NOMO-1 treated with dmso at 0.1 percent for 144 hours (cell line): ENCODE data around the gene SYN1.
"Not testable (repeated sequence)": the region's sequence is repeated elsewhere in the genome, so short reads cannot be mapped to it uniquely, and the experiment has no call there.

ENCODE experiments used
- DNase-seq: peaks from one replicate; lab custom pipeline; 2025; ENCODE audit not compliant: unreplicated experiment; lab: John Stamatoyannopoulos, UW

Gene SYN1

GRCh38 chrX:47603125-47603524, 16.5 kb downstream of the SYN1 start:
- not testable (repeated sequence) for DNase-seq

- DNase-seq = no peak
Measured at GRCh38 chrX:47597222-47597621, 22.4 kb downstream of the SYN1 start.

DNA sequence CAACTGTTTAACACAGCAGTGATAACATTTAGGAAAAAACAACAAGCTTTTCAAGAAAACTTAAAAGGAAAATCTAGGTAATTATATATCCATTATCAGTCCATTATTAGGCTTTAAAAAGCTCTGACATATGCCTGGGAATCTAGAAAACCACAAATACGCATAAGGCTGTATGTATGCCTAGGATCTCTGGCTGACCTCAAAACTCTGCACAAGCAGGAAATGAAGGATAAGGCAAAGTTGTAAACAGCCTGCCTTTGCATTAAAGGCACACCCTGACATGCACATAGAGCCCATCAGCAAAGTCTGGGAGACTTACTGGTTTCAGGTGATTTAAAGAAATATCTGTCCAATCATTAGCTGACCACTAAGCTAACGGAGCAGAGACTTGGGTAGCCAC, 23.4 kb downstream of the SYN1 start:
- DNase-seq = no peak

- DNase-seq = no peak
Measured at GRCh38 chrX:47595716-47596251, 23.9 kb downstream of the SYN1 start.

DNA sequence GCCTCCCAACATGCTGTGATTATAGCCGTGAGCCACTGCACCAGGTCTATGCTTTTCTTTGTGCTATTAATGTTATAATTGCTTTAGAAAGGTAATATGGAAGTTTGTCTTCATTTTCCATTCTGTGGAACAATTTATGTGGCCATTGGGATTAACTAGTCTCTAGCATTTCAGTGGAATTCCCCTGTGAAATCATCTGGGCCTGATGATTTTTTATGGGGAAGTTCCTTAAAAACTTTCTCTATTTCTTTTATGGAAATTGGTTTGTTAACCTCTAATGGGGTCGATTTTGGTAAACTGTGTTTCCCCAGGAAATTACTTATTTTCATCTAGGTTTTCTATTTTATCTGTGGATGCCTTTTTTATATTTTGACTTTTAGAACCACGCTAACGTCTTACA, 26.1 kb downstream of the SYN1 start:
- no peak for DNase-seq

DNA sequence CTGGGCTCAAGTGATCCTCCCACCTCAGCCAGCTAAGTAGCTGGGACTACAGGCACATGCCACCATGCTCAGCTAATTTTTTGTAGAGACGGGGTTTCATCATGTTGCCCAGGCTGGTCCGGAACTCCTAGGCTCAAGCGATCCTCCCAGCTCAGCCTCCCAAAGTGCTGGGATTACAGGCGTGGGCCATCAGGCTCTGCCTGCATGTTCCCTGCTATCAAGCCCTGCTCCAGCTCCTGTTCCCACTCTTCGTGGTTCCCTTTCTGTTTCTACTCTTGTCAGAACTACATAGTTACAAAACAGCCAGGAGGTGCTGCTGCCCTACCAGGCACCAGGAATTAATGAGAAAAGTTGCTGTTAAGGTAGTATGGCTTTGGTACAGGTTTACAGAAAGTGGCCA, 28.7 kb downstream of the SYN1 start:
- DNase-seq = no peak

- no peak for DNase-seq
Measured at GRCh38 chrX:47587906-47588735, 31.5 kb downstream of the SYN1 start.

DNA sequence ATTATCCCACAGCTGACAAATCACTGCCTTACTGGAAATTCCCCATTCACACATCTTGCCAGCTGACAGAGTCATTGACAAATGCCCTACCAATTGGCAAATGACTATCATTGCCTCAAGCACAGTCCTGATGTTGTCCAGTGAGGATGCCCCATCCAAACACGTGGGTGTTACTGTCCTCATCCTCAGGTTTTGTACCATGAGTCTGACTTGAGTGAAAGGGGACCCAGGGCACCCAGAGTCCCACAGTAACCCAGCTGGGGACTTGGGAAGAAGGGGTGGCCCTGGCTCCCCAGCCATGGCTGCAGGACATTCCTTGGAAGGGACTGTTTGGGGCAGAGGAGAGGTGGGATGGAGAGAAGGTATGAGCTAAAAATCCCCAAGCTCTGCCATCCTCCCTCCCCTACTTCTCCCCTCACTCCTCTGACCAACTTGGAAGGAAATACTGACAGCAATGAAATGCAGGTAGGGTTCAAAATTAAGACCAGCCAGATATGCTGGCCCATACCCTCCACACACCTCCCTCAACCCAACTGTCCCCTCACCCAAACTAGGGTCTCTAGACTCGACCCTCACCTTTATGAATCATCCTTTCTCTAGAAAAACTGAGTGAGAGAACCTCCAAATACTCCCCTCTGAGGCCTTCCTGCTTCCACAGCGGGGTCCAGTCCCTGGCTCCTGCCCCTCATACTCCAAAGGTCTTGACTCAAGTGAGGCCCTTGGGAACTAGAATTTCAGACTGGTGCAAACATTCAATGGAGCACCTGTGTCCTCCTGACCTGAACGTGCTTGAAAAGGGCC, 32.4 kb downstream of the SYN1 start:
- no peak for DNase-seq

- no peak for DNase-seq
Measured at GRCh38 chrX:47586043-47586787, 33.4 kb downstream of the SYN1 start.

DNA sequence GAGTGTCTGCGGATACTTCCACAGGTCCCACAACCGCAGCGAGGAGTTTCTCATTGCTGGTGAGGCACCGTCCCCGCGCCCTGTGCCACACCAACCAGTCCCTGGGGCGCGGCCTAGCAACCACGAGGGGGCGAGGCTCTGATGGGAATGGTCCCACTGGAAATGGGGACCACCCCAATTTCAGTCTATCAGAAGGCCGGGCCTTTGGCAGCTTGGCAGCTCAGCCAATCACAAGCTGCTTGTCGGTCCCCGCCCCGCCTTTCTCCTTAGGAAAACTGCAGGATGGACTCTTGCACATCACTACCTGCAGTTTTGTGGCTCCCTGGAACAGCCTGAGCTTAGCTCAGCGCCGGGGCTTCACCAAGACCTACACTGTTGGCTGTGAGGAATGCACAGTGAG, 34.4 kb downstream of the SYN1 start:
- DNase-seq = no peak

- DNase-seq = no peak
Measured at GRCh38 chrX:47584714-47585113, 34.9 kb downstream of the SYN1 start.

GRCh38 chrX:47583240-47583861, 36.3 kb downstream of the SYN1 start:
- no peak for DNase-seq

- DNase-seq = peak; percentile 80
Measured at GRCh38 chrX:47581731-47582647, 37.7 kb downstream of the SYN1 start, which contains the start of gene TIMP1. Gene TIMP1 (plus strand): TSS chrX:47582436. CDS start chrX:47583416, 980 bp downstream.

GRCh38 chrX:47579537-47579936, 40.1 kb downstream of the SYN1 start:
- no peak for DNase-seq

- DNase-seq = no peak
Measured at GRCh38 chrX:47578692-47579091, 41.0 kb downstream of the SYN1 start.

GRCh38 chrX:47577901-47578300, 41.8 kb downstream of the SYN1 start:
- no peak for DNase-seq

GRCh38 chrX:47577424-47577823, 42.2 kb downstream of the SYN1 start:
- no peak for DNase-seq

DNA sequence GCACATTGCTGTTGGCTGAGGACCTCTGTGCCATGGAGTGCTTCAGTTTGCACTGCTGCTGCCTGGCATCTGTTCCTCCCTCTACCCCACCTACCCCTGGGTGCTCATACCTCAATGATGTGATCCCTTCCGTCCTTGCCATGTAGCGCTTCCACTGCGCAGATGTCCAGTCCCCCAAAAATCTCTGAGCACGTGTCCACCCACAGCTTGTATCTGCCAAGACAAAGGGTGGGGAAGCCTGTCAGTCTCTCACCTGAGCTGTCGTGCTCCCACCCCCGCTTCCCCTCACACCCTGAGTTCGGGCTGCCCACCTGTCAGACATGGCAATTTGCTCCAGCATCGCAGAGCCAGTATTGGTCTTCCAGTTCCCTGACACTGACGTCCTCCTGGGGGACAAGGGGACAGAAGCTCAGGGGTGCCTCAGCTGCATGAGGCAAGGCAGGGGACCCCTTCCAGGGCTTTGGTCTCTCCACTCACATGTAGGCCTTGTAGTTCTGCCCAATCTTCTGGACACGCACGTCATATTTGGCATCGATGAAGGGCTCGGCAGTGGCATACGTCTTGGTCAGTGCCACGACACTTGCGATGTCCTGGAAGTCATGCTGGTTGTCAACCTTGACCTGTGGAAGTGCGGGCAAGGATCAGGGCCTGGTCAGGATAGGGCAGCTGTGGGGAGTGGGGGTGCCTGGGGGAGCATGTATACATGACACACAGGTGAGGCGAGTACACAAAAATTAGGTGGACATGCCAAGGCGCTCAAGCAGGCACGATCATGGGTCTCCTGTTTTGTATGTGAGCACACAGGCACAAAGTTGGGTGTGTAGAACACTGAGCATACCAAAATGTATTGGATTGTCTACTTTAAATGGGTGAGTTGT, 43.4 kb downstream of the SYN1 start:
- no peak for DNase-seq
